Mesothelial cell of epicardium (in vitro differentiated cells): Measurements from ENCODE around the gene RNF26. TPM values are rescaled to one million over a fixed set of nuclear protein-coding genes. Genes with fewer than 3 reads are reported as not detected.

ENCODE experiments used
- DNase-seq, 2 experiments: peaks; one replicate each; pipeline ENCODE4 v3.0.0; 2021; ENCODE audit warnings: low spot score in 2 of 2; ENCODE audit not compliant: unreplicated experiment in 2 of 2
- H3K27ac Mint-ChIP-seq: 2 replicates; pipeline ENCODE4 v1.8.0; 2021; ENCODE audit warnings: mixed read lengths
- H3K27me3 Mint-ChIP-seq: 2 replicates; pipeline ENCODE4 v1.8.0; 2021; ENCODE audit warnings: low read depth, mixed read lengths
- H3K36me3 Mint-ChIP-seq: 2 replicates; pipeline ENCODE4 v1.8.0; 2021; ENCODE audit warnings: mixed read lengths
- H3K4me1 Mint-ChIP-seq: 2 replicates; pipeline ENCODE4 v1.8.0; 2021; ENCODE audit warnings: mixed read lengths
- H3K4me3 Mint-ChIP-seq: 2 replicates; pipeline ENCODE4 v1.8.0; 2021; ENCODE audit warnings: mild to moderate bottlenecking, moderate library complexity, mixed read lengths
- H3K9me3 Mint-ChIP-seq: 2 replicates; pipeline ENCODE4 v1.8.0; 2021; ENCODE audit warnings: mixed read lengths
- CTCF ChIP-seq: fragments of 200-600 bp; sonication (generic); IDR thresholded peaks from one replicate; pipeline ENCODE4 v1.5.0; 2021; ENCODE audit warnings: antibody characterized with exemption; ENCODE audit not compliant: unreplicated experiment
- total RNA-seq: library from RNA; stranded (reverse); gene quantifications from 3 replicates; pipeline ENCODE4 v1.2.1, GENCODE V29; 2021

Gene RNF26
- total RNA-seq, 1 donor from 2014 or later = 36.2 TPM

GRCh38 chr11:119375337-119376196 is 41.2 kb downstream of the RNF26 start:
- Mint-ChIP-seq H3K27ac (peak overlapping the region; percentile 56), H3K4me1 (peaks cover 59% of the 10 kb centered on the region), H3K36me3 (no peaks in the 10 kb centered on the region), H3K27me3 (no peaks in the 10 kb centered on the region), H3K4me3 (no peak overlapping the region), H3K9me3 (no peaks in the 10 kb centered on the region)
- no peak for TF ChIP-seq CTCF
- DNase-seq = no peak

GRCh38 chr11:119376197-119376847 is 42.0 kb downstream of the RNF26 start:
- H3K4me1 Mint-ChIP-seq = peaks cover 52% of the 10 kb centered on the region
- no peak overlapping the region for H3K4me3 Mint-ChIP-seq
- no peaks in the 10 kb centered on the region for H3K27me3 Mint-ChIP-seq
- no peak for TF ChIP-seq CTCF
- DNase-seq = no peak
- H3K27ac Mint-ChIP-seq = peak overlapping the region; percentile 56
- H3K9me3 Mint-ChIP-seq = no peaks in the 10 kb centered on the region
- H3K36me3 Mint-ChIP-seq = no peaks in the 10 kb centered on the region

GRCh38 chr11:119377112-119377901 is 43.0 kb downstream of the RNF26 start:
- H3K4me3 Mint-ChIP-seq = no peak overlapping the region

GRCh38 chr11:119377961-119378667 is 43.8 kb downstream of the RNF26 start:
- Mint-ChIP-seq H3K27me3 (peaks cover 2% of the 10 kb centered on the region), H3K4me1 (peaks cover 43% of the 10 kb centered on the region), H3K27ac (no peak overlapping the region), H3K4me3 (no peak overlapping the region), H3K36me3 (no peaks in the 10 kb centered on the region), H3K9me3 (no peaks in the 10 kb centered on the region)
- DNase-seq = no peak
- TF ChIP-seq CTCF = no peak

More at GRCh38 chr11:119377112-119377901, 43.0 kb downstream of the RNF26 start:
- peaks cover 2% of the 10 kb centered on the region for H3K27me3 Mint-ChIP-seq
- no peaks in the 10 kb centered on the region for H3K9me3 Mint-ChIP-seq
- no peak overlapping the region for H3K27ac Mint-ChIP-seq
- H3K36me3 Mint-ChIP-seq = no peaks in the 10 kb centered on the region
- no peak for TF ChIP-seq CTCF
- DNase-seq = no peak
- peaks cover 43% of the 10 kb centered on the region for H3K4me1 Mint-ChIP-seq

GRCh38 chr11:119378851-119379465 is 44.6 kb downstream of the RNF26 start:
- no peak for TF ChIP-seq CTCF
- H3K27ac Mint-ChIP-seq = peak overlapping the region; percentile 92
- H3K9me3 Mint-ChIP-seq = no peaks in the 10 kb centered on the region
- no peak for DNase-seq
- peak overlapping the region; percentile 50 for H3K4me3 Mint-ChIP-seq
- peaks cover 41% of the 10 kb centered on the region for H3K4me1 Mint-ChIP-seq
- H3K27me3 Mint-ChIP-seq = peaks cover 2% of the 10 kb centered on the region
- H3K36me3 Mint-ChIP-seq = no peaks in the 10 kb centered on the region
